HepG2 (cell line): Measurements from ENCODE around the gene ATG2A. TPM values are rescaled to one million over a fixed set of nuclear protein-coding genes. Genes with fewer than 3 reads are reported as not detected.
A peak's percentile ranks its signal among the peaks of the same experiment; 100 is the strongest.

Source experiments
- ELF3 ChIP-seq: IDR thresholded peaks from 2 replicates; pipeline ENCODE4 v1.6.1; 2016; ENCODE audit warnings: missing genetic modification reagents, missing compliant biosample characterization
- EP300 ChIP-seq, 3 experiments: sonication (generic) in 1 of 3; formaldehyde crosslinking in 1 of 3; IDR thresholded peaks; 2 replicates each; pipeline versions ENCODE4 v1.5.1 to v1.6.1; 2011 to 2020; ENCODE audit warnings: low read depth in 2 of 3, low read length in 2 of 3, borderline replicate concordance in 1 of 3, improper control_type of control experiment in 1 of 3, mild to moderate bottlenecking in 1 of 3, missing genetic modification reagents in 1 of 3, moderate library complexity in 1 of 3
- ISX ChIP-seq: sonication (generic); formaldehyde crosslinking; conservative IDR thresholded peaks from 2 replicates; pipeline ENCODE4 v1.5.0; 2020; ENCODE audit warnings: missing genetic modification reagents
- MED1 ChIP-seq: sonication (generic); formaldehyde crosslinking; IDR thresholded peaks from 2 replicates; pipeline ENCODE4 v1.4.0; 2020; ENCODE audit warnings: missing genetic modification reagents
- MEIS2 ChIP-seq: sonication (generic); formaldehyde crosslinking; IDR thresholded peaks from 2 replicates; pipeline ENCODE4 v1.9.0; 2021; ENCODE audit warnings: mild to moderate bottlenecking, missing genetic modification reagents
- PCBP2 ChIP-seq: fragments of 200-400 bp; formaldehyde crosslinking; optimal IDR thresholded peaks from 2 replicates; pipeline ENCODE3; 2018; ENCODE audit warnings: low read length, low read depth; ENCODE audit not compliant: poor library complexity, severe bottlenecking
- PHF8 ChIP-seq: sonication (generic); formaldehyde crosslinking; IDR thresholded peaks from 2 replicates; pipeline ENCODE4 v1.5.0; 2020; ENCODE audit warnings: missing genetic modification reagents
- PTBP1 ChIP-seq: fragments of 200-400 bp; formaldehyde crosslinking; IDR thresholded peaks from 2 replicates; pipeline ENCODE4 v1.6.1; 2018; ENCODE audit warnings: low read length, low read depth; ENCODE audit not compliant: poor library complexity, severe bottlenecking
- SAP130 ChIP-seq: IDR thresholded peaks from 2 replicates; pipeline ENCODE4 v1.6.1; 2016; ENCODE audit warnings: low read depth
- SNAPC2 ChIP-seq: sonication (generic); formaldehyde crosslinking; IDR thresholded peaks from 2 replicates; pipeline ENCODE4 v1.8.1; 2022; ENCODE audit warnings: mild to moderate bottlenecking, missing genetic modification reagents
- STAT5B ChIP-seq: sonication (generic); formaldehyde crosslinking; IDR thresholded peaks from 2 replicates; pipeline ENCODE4 v1.4.0; 2020; ENCODE audit warnings: missing genetic modification reagents
- TARDBP ChIP-seq: sonication (generic); formaldehyde crosslinking; IDR thresholded peaks from 2 replicates; pipeline ENCODE4 v1.8.0; 2022; ENCODE audit warnings: mild to moderate bottlenecking, missing genetic modification reagents
- TMF1 ChIP-seq: sonication (generic); formaldehyde crosslinking; IDR thresholded peaks from 2 replicates; pipeline ENCODE4 v1.8.1; 2022; ENCODE audit warnings: low read depth, missing genetic modification reagents
- ZKSCAN8 ChIP-seq: IDR thresholded peaks from 2 replicates; pipeline ENCODE4 v1.6.1; 2016; ENCODE audit warnings: borderline replicate concordance, missing genetic modification reagents, missing compliant biosample characterization
- ZNF331 ChIP-seq: sonication (generic); formaldehyde crosslinking; IDR thresholded peaks from 2 replicates; pipeline ENCODE4 v1.4.0; 2020; ENCODE audit warnings: missing genetic modification reagents
- ZNF782 ChIP-seq: sonication (generic); formaldehyde crosslinking; IDR thresholded peaks from 2 replicates; pipeline ENCODE4 v1.4.0; 2020; ENCODE audit warnings: missing genetic modification reagents, mild to moderate bottlenecking, borderline replicate concordance
- ZZZ3 ChIP-seq: sonication (generic); formaldehyde crosslinking; IDR thresholded peaks from 2 replicates; pipeline ENCODE4 v1.4.0; 2020; ENCODE audit warnings: missing genetic modification reagents, mild to moderate bottlenecking, borderline replicate concordance
- polyA plus RNA-seq, 8 experiments: library from polyadenylated mRNA; depleted of rRNA in 3 of 8; stranded (reverse) in 7 of 8; unstranded in 1 of 8; fragments of >200 nt; fragmentation: Illumina TruSeq in 4 of 8; extraction: Trizol in 4 of 8; gene quantifications; 2 replicates each; pipeline versions ENCODE4 v1.2.1 to v1.2.3, GENCODE V29; 2011 to 2016; ENCODE audit warnings: low read depth in 4 of 8, missing spikeins in 1 of 8, mixed read lengths in 1 of 8; ENCODE audit not compliant: insufficient read depth in 1 of 8
- total RNA-seq, 5 experiments: library from RNA; depleted of rRNA; stranded (reverse); fragments of >200 nt; fragmentation: Illumina TruSeq; extraction: Trizol; gene quantifications; 2 replicates each; pipeline ENCODE4 v1.2.3, GENCODE V29; 2016; ENCODE audit warnings: low read depth in 1 of 5
- TF ChIP-seq, protein P1 (sequence below): IDR thresholded peaks from 2 replicates; pipeline ENCODE4 v1.6.1; 2016; ENCODE audit warnings: mild to moderate bottlenecking
- TF ChIP-seq, protein P2 (sequence below): sonication (generic); formaldehyde crosslinking; IDR thresholded peaks from 2 replicates; pipeline ENCODE4 v1.4.0; 2020; ENCODE audit warnings: missing genetic modification reagents, borderline replicate concordance
- TF ChIP-seq, protein P3 (sequence below): sonication (generic); formaldehyde crosslinking; IDR thresholded peaks from 2 replicates; pipeline ENCODE4 v1.5.0; 2020; ENCODE audit warnings: mild to moderate bottlenecking, missing genetic modification reagents
- TF ChIP-seq, protein P4 (sequence below): sonication (generic); formaldehyde crosslinking; IDR thresholded peaks from 2 replicates; pipeline ENCODE4 v1.5.1; 2020; ENCODE audit warnings: missing genetic modification reagents, mild to moderate bottlenecking, borderline replicate concordance
- TF ChIP-seq, protein P5 (sequence below): IDR thresholded peaks from 2 replicates; pipeline ENCODE4 v1.6.1; 2016

Gene ATG2A
- total and polyA plus RNA-seq, 2 of the 13 experiments (the other 11 are each of a cell fraction or from before 2014, with no cell fraction given) = 6.7 to 8.0 TPM

DNA sequence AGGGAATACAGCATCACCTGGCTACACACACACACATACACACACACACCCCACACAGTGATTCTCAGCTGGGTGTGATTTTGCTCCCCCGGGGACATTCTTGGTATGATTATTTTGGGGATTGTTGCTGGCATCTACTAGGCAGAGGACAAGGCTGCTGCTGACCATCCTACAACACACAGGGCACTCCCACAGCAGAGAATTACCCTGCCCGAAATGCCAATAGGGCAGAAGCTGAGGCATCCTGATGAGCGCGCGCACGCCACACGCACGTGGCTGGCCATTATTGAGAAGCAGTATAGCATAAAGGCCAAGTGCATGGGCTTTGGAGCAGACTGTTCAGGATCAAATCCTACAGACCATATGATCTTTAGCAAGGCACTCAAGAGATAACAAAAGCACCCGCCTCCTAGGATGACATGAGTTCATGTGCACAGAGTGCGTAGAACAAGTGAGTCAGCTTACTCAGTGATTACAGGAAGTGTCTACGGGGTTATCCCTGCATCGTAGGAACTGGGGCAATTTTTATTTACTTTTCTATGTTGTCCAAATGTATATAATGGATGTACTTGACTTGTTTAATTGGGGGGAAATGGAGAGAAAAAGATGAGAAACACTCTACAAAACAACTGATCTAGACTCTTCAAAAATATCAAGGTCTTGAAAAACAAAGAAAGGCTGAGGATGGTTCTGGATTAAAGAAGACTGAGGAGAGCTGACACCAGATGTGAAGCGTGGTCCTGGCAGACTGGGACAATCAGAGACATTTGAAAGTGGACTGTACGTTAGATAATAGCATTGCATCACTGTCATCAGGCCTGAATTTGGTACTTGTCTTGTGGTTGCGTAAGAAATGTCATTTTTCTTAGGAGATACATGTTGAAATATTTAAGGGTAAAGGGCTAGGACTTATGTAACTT, 31.4 kb downstream of the ATG2A start (continued):
- TF ChIP-seq, protein P1, sequence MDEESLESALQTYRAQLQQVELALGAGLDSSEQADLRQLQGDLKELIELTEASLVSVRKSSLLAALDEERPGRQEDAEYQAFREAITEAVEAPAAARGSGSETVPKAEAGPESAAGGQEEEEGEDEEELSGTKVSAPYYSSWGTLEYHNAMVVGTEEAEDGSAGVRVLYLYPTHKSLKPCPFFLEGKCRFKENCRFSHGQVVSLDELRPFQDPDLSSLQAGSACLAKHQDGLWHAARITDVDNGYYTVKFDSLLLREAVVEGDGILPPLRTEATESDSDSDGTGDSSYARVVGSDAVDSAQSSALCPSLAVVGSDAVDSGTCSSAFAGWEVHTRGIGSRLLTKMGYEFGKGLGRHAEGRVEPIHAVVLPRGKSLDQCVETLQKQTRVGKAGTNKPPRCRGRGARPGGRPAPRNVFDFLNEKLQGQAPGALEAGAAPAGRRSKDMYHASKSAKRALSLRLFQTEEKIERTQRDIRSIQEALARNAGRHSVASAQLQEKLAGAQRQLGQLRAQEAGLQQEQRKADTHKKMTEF = peak; percentile 41; the same call in 1 of the 2 replicates
- TF ChIP-seq SAP130 = peak; percentile 94
- TF ChIP-seq ISX (CRISPR knock-in tag) = no peak
- no peak for TF ChIP-seq PTBP1
- TF ChIP-seq, protein P2, sequence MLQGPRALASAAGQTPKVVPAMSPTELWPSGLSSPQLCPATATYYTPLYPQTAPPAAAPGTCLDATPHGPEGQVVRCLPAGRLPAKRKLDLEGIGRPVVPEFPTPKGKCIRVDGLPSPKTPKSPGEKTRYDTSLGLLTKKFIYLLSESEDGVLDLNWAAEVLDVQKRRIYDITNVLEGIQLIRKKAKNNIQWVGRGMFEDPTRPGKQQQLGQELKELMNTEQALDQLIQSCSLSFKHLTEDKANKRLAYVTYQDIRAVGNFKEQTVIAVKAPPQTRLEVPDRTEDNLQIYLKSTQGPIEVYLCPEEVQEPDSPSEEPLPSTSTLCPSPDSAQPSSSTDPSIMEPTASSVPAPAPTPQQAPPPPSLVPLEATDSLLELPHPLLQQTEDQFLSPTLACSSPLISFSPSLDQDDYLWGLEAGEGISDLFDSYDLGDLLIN (CRISPR knock-in tag) = no peak
- peak; percentile 81 for TF ChIP-seq ELF3 (CRISPR knock-in tag)
- 0 out of 2 replicates have a peak, but pooled peaks have one; percentile 17 for TF ChIP-seq ZNF331
- no peak for TF ChIP-seq ZZZ3 (CRISPR knock-in tag)
- TF ChIP-seq, protein P3, sequence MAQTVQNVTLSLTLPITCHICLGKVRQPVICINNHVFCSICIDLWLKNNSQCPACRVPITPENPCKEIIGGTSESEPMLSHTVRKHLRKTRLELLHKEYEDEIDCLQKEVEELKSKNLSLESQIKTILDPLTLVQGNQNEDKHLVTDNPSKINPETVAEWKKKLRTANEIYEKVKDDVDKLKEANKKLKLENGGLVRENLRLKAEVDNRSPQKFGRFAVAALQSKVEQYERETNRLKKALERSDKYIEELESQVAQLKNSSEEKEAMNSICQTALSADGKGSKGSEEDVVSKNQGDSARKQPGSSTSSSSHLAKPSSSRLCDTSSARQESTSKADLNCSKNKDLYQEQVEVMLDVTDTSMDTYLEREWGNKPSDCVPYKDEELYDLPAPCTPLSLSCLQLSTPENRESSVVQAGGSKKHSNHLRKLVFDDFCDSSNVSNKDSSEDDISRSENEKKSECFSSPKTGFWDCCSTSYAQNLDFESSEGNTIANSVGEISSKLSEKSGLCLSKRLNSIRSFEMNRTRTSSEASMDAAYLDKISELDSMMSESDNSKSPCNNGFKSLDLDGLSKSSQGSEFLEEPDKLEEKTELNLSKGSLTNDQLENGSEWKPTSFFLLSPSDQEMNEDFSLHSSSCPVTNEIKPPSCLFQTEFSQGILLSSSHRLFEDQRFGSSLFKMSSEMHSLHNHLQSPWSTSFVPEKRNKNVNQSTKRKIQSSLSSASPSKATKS = no peak
- TF ChIP-seq MED1 = peak; percentile 56; the same call in 1 of the 2 replicates
- no peak for TF ChIP-seq TMF1 (CRISPR knock-in tag)
- TF ChIP-seq ZNF782 (CRISPR knock-in tag) = no peak
- TF ChIP-seq TARDBP (CRISPR knock-in tag) = 0 out of 2 replicates have a peak, but pooled peaks have one; percentile 19
- TF ChIP-seq STAT5B (CRISPR knock-in tag) = no peak
- TF ChIP-seq ZKSCAN8 (CRISPR knock-in tag) = no peak
- peak in 1 of 2 experiments; percentile 53; a peak in 1 of 4 replicates for TF ChIP-seq EP300 (IDR thresholded peaks at IDR 0.05; ENCODE audit: low read depth in 2 of 2, low read length in 2 of 2)
- no peak; the same call in 1 of the 2 replicates for TF ChIP-seq EP300 (CRISPR knock-in tag; IDR thresholded peaks at IDR 0.05; ENCODE audit: borderline replicate concordance)
- no peak for TF ChIP-seq SNAPC2 (CRISPR knock-in tag)
- no peak for TF ChIP-seq PHF8 (CRISPR knock-in tag)
- peak; percentile 25; the same call in 1 of the 2 replicates for TF ChIP-seq MEIS2 (CRISPR knock-in tag)
- TF ChIP-seq, protein P4, sequence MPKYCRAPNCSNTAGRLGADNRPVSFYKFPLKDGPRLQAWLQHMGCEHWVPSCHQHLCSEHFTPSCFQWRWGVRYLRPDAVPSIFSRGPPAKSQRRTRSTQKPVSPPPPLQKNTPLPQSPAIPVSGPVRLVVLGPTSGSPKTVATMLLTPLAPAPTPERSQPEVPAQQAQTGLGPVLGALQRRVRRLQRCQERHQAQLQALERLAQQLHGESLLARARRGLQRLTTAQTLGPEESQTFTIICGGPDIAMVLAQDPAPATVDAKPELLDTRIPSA (CRISPR knock-in tag) = no peak
- no peak for TF ChIP-seq PCBP2
- TF ChIP-seq, protein P5, sequence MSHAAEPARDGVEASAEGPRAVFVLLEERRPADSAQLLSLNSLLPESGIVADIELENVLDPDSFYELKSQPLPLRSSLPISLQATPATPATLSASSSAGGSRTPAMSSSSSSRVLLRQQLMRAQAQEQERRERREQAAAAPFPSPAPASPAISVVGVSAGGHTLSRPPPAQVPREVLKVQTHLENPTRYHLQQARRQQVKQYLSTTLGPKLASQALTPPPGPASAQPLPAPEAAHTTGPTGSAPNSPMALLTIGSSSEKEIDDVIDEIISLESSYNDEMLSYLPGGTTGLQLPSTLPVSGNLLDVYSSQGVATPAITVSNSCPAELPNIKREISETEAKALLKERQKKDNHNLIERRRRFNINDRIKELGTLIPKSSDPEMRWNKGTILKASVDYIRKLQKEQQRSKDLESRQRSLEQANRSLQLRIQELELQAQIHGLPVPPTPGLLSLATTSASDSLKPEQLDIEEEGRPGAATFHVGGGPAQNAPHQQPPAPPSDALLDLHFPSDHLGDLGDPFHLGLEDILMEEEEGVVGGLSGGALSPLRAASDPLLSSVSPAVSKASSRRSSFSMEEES (CRISPR knock-in tag) = peak; percentile 28; the same call in 1 of the 2 replicates
